ENCODE results near the gene RBM34. TPM values are rescaled to one million over a fixed set of nuclear protein-coding genes. Genes with fewer than 3 reads are reported as not detected.

The RBM34 gene
- total and polyA plus RNA-seq, 10 of the 15 experiments (the other 5 are each of a cell fraction or from before 2014, with no cell fraction given), result 46.4 to 132 (median 109) TPM

DNA sequence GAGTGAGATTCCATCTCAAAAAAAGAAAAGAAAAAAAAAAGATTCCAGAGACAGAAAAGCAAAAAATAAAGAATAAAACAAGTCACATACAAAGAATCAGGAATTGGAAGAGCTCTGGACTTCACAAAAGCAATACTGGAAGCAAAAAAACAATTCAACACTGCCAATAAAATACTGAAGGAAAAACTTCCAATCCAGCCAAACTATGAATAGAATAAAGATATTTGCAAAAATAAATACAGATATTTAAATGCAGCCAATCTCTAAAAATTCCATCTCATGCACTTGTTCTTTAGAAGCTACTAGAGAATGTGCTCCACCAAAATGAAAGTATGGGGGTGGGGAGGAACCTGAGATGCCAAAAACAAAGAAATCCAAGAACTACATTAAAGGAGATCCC, 29.4 kb upstream of the RBM34 start:
- Histone ChIP-seq H3K27me3 (replicated peaks in 1 of 2; ENCODE audit: control insufficient read depth in 2 of 2, insufficient read depth in 2 of 2, low read length in 1 of 2) (no peaks in the 10 kb centered on the region), H3K4me1 (ENCODE audit: control insufficient read depth, insufficient read depth, low read length) (no peaks in the 10 kb centered on the region), H3K4me2 (ENCODE audit: control insufficient read depth, insufficient read depth) (no peak overlapping the region), H3K79me2 (ENCODE audit: control insufficient read depth, insufficient read depth, low read length) (no peaks in the 10 kb centered on the region), H2AFZ (ENCODE audit: control insufficient read depth, low read depth, low read length) (no peak overlapping the region), H3K9me3 (replicated peaks; ENCODE audit: control insufficient read depth, insufficient read depth, low read length) (no peaks in the 10 kb centered on the region), H4K20me1 (ENCODE audit: control insufficient read depth, insufficient read depth) (no peaks in the 10 kb centered on the region), H3K27ac (ENCODE audit: control insufficient read depth, insufficient read depth) (no peak overlapping the region), H3K9ac (ENCODE audit: control insufficient read depth, insufficient read depth, low read length) (no peak overlapping the region), H3K36me3 (ENCODE audit: control insufficient read depth in 2 of 2, insufficient read depth in 2 of 2, low read length in 1 of 2) (peaks cover 0 to 11% of the 10 kb centered on the region in 2 experiments; a peak in 3 of 4 replicates), H3K4me3 (no peak overlapping the region)
- POLR2A ChIA-PET, result interaction anchor here (0.5 to 0.7 kb wide), 2 partner anchors 125 to 463 kb away, joined by 3 read pairs; no protein-coding TSS in a partner anchor
- no TSS peak for BruUV-seq (replicated peaks)
- SMC1A ChIA-PET (ENCODE audit: uncharacterized antibody, unreplicated experiment), result interaction anchor here (0.6 kb wide), 1 partner anchor 863 kb away, joined by 3 read pairs; no protein-coding TSS in a partner anchor
- CTCF ChIA-PET, result interaction anchor here (0.6 to 1.2 kb wide), 3 partner anchors 9 to 225 kb away, joined by 3 to 4 read pairs (median 3); no protein-coding TSS in a partner anchor
- FAIRE-seq (no peak), ATAC-seq (no peak), DNase-seq (ENCODE audit: low read depth, low spot score) (no peak)
- TF ChIP-seq HCFC1 (IDR thresholded peaks at IDR 0.05; ENCODE audit: low read length) (no peak), MEF2B (IDR thresholded peaks at IDR 0.05; ENCODE audit: partially characterized antibody, poor library complexity, severe bottlenecking) (no peak), CREM (IDR thresholded peaks at IDR 0.05; ENCODE audit: low read depth) (no peak), EP300 (IDR thresholded peaks at IDR 0.05; ENCODE audit: borderline replicate concordance in 1 of 2, control insufficient read depth in 1 of 2, low read depth in 2 of 2, low read length in 2 of 2) (no peak), SPI1 (IDR thresholded peaks at IDR 0.05; ENCODE audit: borderline replicate concordance, insufficient read depth, low read depth, low read length) (no peak), ZNF217 (IDR thresholded peaks at IDR 0.05) (no peak)
- TF ChIP-seq, protein P1, sequence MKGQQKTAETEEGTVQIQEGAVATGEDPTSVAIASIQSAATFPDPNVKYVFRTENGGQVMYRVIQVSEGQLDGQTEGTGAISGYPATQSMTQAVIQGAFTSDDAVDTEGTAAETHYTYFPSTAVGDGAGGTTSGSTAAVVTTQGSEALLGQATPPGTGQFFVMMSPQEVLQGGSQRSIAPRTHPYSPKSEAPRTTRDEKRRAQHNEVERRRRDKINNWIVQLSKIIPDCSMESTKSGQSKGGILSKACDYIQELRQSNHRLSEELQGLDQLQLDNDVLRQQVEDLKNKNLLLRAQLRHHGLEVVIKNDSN (IDR thresholded peaks at IDR 0.05; ENCODE audit: borderline replicate concordance, extremely low read length, insufficient read depth, low read depth, low read length), result no peak
- intact Hi-C loops (cut with micrococcal nuclease; ENCODE audit: unreplicated experiment) (no loop called here), in situ Hi-C loops (cut with MboI) (no loop called here)
- RAD21 ChIA-PET (ENCODE audit: unreplicated experiment), result interaction anchor here (1.2 kb wide), 1 partner anchor 226 kb away, joined by 4 read pairs; no protein-coding TSS in a partner anchor

Data from GM12878 (cell line).